A549 (cell line): ENCODE results near the gene IFITM1. TPM values are rescaled to one million over a fixed set of nuclear protein-coding genes. Genes with fewer than 3 reads are reported as not detected.
A peak's percentile ranks its signal among the peaks of the same experiment; 100 is the strongest.

ENCODE experiments used
- ATAC-seq, 2 experiments: fragments of 200-7000 bp in 1 of 2; fragments of >200 bp in 1 of 2; cut with Nextera tagmentation in 1 of 2; cut with Tn5 transposase in 1 of 2; 3 replicates each; pipeline versions ENCODE4 v1.8.0 to v1.9.1; 2018 to 2020; ENCODE audit warnings: mild to moderate bottlenecking in 1 of 2, moderate library complexity in 1 of 2
- CTCF ChIA-PET: fragments of 300-600 bp; sonication (Branson Sonifier 250); formaldehyde crosslinking; extraction: SDS; loops from one replicate; lab custom pipeline; 2021; ENCODE audit warnings: antibody characterized with exemption, inconsistent platforms; lab: Yijun Ruan, JAX
- POLR2A ChIA-PET: fragments of 350-600 bp; formaldehyde crosslinking; extraction: SDS; loops from one replicate; lab custom pipeline; 2021; ENCODE audit warnings: antibody characterized with exemption, inconsistent platforms; lab: Yijun Ruan, JAX
- DNase-seq, 2 experiments: peaks; one replicate each; pipeline versions ENCODE4 v3.0.0 to v3.0.0-alpha.2; 2011 to 2016; ENCODE audit warnings: low read depth in 1 of 2, low spot score in 1 of 2
- FAIRE-seq: peaks from 2 replicates; lab custom pipeline; 2011; peaks lifted over from hg19 to GRCh38; lab: Jason Lieb, UNC
- H3K27ac ChIP-seq, 2 experiments: fragments of >200 bp; sonication (Bioruptor Twin); formaldehyde crosslinking; 3 replicates each; pipeline ENCODE4 v1.5.1; 2016 to 2017
- H3K4me1 ChIP-seq: fragments of >200 bp; sonication (Bioruptor Twin); formaldehyde crosslinking; 3 replicates; pipeline ENCODE4 v1.6.1; 2016
- H3K4me2 ChIP-seq: fragments of >200 bp; sonication (Bioruptor Twin); formaldehyde crosslinking; 3 replicates; pipeline ENCODE4 v1.6.1; 2016
- H3K4me3 ChIP-seq: fragments of >200 bp; sonication (Bioruptor Twin); formaldehyde crosslinking; 3 replicates; pipeline ENCODE4 v1.5.1; 2016
- H3K9me3 ChIP-seq: fragments of >200 bp; sonication (Bioruptor Twin); formaldehyde crosslinking; 3 replicates; pipeline ENCODE4 v1.6.1; 2016
- CBX2 ChIP-seq: fragments of 200-600 bp; sonication (generic); IDR thresholded peaks from 2 replicates; pipeline ENCODE4 v1.6.1; 2016; ENCODE audit warnings: low read depth, mild to moderate bottlenecking, borderline replicate concordance
- CEBPB ChIP-seq, 2 experiments: fragments of >200 bp in 1 of 2; sonication (Bioruptor Twin) in 1 of 2; formaldehyde crosslinking in 1 of 2; IDR thresholded peaks; 2 replicates each; pipeline ENCODE4 v1.6.1; 2012 to 2016
- CHD2 ChIP-seq: fragments of 150-350 bp; IDR thresholded peaks from 2 replicates; pipeline ENCODE4 v1.6.1; 2014; ENCODE audit warnings: low read length; ENCODE audit not compliant: partially characterized antibody
- EHMT2 ChIP-seq: fragments of 200-600 bp; sonication (generic); IDR thresholded peaks from 2 replicates; pipeline ENCODE4 v1.6.1; 2016; ENCODE audit warnings: antibody characterized with exemption, low read depth, mild to moderate bottlenecking, moderate library complexity
- FOSB ChIP-seq: fragments of 250-450 bp; sonication (Bioruptor Pico); IDR thresholded peaks from 2 replicates; pipeline ENCODE4 v1.5.0; 2020; ENCODE audit warnings: mild to moderate bottlenecking, moderate library complexity
- HDAC2 ChIP-seq: fragments of 200-600 bp; sonication (generic); IDR thresholded peaks from 2 replicates; pipeline ENCODE4 v1.6.1; 2016
- HOXB13 ChIP-seq: fragments of 250-450 bp; sonication (Bioruptor Pico); IDR thresholded peaks from 2 replicates; pipeline ENCODE4 v1.5.0; 2020; ENCODE audit warnings: low read depth, mild to moderate bottlenecking, moderate library complexity
- MAFK ChIP-seq: fragments of 450-650 bp; IDR thresholded peaks from 2 replicates; pipeline ENCODE4 v1.6.1; 2014; ENCODE audit not compliant: partially characterized antibody
- NFE2L2 ChIP-seq: fragments of 150-350 bp; conservative IDR thresholded peaks from 2 replicates; pipeline ENCODE4 v1.6.1; 2014; ENCODE audit warnings: low read length
- POLR2A ChIP-seq: IDR thresholded peaks from 2 replicates; pipeline ENCODE4 v1.6.1; 2012; ENCODE audit warnings: mild to moderate bottlenecking, low read length
- RAD21 ChIP-seq, 2 experiments: fragments of >200 bp in 1 of 2; sonication (Bioruptor Twin) in 1 of 2; formaldehyde crosslinking in 1 of 2; IDR thresholded peaks in 1 of 2; conservative IDR thresholded peaks in 1 of 2; 2 replicates in 1 of 2; 3 replicates in 1 of 2; pipeline ENCODE4 v1.6.1; 2012 to 2018; ENCODE audit warnings: inconsistent platforms in 1 of 2
- SREBF2 ChIP-seq: fragments of 450-650 bp; IDR thresholded peaks from 2 replicates; pipeline ENCODE4 v1.6.1; 2014; ENCODE audit warnings: mild to moderate bottlenecking, moderate library complexity
- ZFP36 ChIP-seq: fragments of 450-650 bp; IDR thresholded peaks from 2 replicates; pipeline ENCODE4 v1.6.1; 2014; ENCODE audit warnings: borderline replicate concordance; ENCODE audit not compliant: partially characterized antibody
- ZSCAN20 ChIP-seq: fragments of 250-450 bp; sonication (Bioruptor Pico); IDR thresholded peaks from 2 replicates; pipeline ENCODE4 v1.8.0; 2022; ENCODE audit warnings: mild to moderate bottlenecking, moderate library complexity
- WGBS: methylation state at CpG from one replicate; pipeline ENCODE4 v1.1.6; 2017; ENCODE audit errors: missing lambda C conversion rate; 5-methylcytosine and 5-hydroxymethylcytosine counted together
- polyA plus RNA-seq, 4 experiments: library from polyadenylated mRNA; depleted of rRNA in 3 of 4; stranded (reverse); fragments of >200 nt; fragmentation: RNase III in 1 of 4; extraction: RNeasy Plus Mini Kit Qiagen cat#74134 plus additional on column Dnase treatment in 1 of 4; gene quantifications; 2 replicates in 3 of 4; 3 replicates in 1 of 4; pipeline ENCODE4 v1.2.3, GENCODE V29; 2011 to 2017
- TF ChIP-seq, protein P1 (sequence below): fragments of >200 bp; sonication (Bioruptor Twin); formaldehyde crosslinking; IDR thresholded peaks from 2 replicates; pipeline ENCODE4 v1.6.1; 2016
- TF ChIP-seq, protein P2 (sequence below): fragments of 150-350 bp; IDR thresholded peaks from 2 replicates; pipeline ENCODE4 v1.6.1; 2014; ENCODE audit warnings: low read depth, mild to moderate bottlenecking, low read length
- TF ChIP-seq, protein P3 (sequence below): fragments of 250-450 bp; sonication (Bioruptor Pico); IDR thresholded peaks from 2 replicates; pipeline ENCODE4 v1.5.0; 2020; ENCODE audit warnings: low read depth, mild to moderate bottlenecking, moderate library complexity

The IFITM1 gene
- polyA plus RNA-seq, 2 of the 4 experiments (the other 2 are of a cell fraction) = 0.14 to 1.7 TPM

DNA sequence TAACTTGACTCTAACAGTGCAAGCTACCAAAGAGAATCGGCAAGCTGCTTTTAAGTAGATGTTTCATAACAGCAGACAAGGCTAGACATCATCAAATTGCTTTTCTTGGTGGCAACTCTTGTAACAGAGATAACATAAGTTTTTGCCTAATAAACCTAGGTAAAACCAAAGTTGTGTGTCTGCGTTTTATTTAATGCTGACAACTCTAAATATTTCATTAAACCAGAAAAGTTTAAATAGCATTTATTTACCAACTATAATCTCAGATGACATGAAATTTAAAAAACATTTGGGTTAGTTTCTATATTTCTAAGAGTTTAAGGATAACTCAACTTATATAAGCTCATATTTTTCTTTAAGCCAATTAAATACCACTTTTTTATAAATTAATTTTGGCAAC is 26.1 kb downstream of the IFITM1 start:
- no peak overlapping the region for H3K27ac ChIP-seq
- CTCF ChIA-PET = interaction anchor here (0.8 to 2.4 kb wide), 8 partner anchors 8 to 179 kb away, joined by 3 to 11 read pairs (median 4); no protein-coding TSS in a partner anchor
- DNase-seq = no peak
- TF ChIP-seq MAFK = peak; percentile 66
- TF ChIP-seq RAD21 (conservative IDR thresholded peaks at IDR 0.05 in 1 of 2, IDR thresholded peaks at IDR 0.05 in 1 of 2) = no peak
- TF ChIP-seq, all 56 proteins: peak for 1
- ATAC-seq = no peak
- POLR2A ChIA-PET = interaction anchor here (1.7 kb wide), 1 partner anchor 16 kb away, joined by 9 read pairs; no protein-coding TSS in a partner anchor
- Histone ChIP-seq H3K4me1 (no peaks in the 10 kb centered on the region), H3K9me3 (no peaks in the 10 kb centered on the region), H3K4me3 (no peak overlapping the region), H3K4me2 (no peak overlapping the region)
- FAIRE-seq = no peak
- WGBS = 72% methylated on average over 2 of the region's 2 CpGs

DNA sequence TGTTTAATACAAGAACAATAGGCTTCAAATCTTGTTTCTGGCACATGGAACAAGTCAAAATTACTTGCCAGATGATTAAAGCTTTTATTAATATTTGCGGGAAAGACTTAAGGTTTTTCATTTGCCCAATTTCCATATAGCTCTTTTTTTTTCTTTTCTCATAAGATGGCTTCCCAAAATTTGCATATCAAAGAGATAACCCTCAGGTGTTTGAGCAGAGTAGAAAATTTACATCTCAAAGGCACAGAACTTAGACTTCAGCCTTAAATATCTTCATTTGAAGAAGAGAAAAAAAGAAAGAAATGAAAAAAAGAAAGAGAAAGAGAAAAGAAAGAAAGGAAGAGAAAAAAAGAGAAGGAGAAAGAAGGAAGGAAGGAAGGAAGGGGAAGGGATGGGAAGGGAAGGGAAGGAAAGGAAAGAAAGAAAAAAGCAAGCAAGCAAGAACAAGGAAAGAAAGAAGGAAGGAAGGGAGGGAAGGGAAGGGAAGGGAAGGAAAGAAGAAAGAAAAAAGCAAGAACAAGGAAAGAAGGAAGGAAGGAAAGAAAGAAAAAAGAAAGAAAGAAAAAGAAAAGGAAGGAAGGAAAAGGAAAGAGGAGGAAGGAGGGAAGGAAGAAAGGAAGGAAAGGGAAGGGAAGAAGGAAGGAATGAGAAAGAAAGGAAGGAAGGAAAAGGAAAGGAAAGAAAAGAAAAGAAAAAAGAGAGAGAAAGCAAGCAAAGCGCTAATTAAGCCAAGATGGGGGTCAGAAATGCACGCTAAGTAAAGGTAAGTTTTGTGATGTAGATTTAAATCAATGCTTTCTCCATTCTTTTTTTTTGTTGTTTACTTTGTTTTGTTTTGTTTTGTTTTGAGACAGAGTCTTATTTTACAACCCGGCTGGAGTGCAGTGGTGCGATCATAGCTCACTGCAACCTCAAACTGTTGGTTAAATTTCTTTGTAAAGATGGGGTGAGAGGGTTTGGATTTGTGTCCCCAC is 27.0 kb downstream of the IFITM1 start:
- DNase-seq (no peak), FAIRE-seq (no peak), ATAC-seq (no peak)
- WGBS = 64% methylated on average over 5 of the region's 5 CpGs
- Histone ChIP-seq H3K4me1 (no peaks in the 10 kb centered on the region), H3K4me3 (no peak overlapping the region), H3K4me2 (no peak overlapping the region), H3K27ac (no peak overlapping the region), H3K9me3 (no peaks in the 10 kb centered on the region)
- ChIA-PET POLR2A (interaction anchor here (1.7 kb wide), 1 partner anchor 15 kb away, joined by 9 read pairs; no protein-coding TSS in a partner anchor), CTCF (interaction anchor here (0.9 to 2.4 kb wide), 7 partner anchors 8 to 178 kb away, joined by 3 to 11 read pairs (median 4); no protein-coding TSS in a partner anchor)
- TF ChIP-seq POLR2A = no peak
- TF ChIP-seq FOSB (CRISPR knock-in tag) = no peak
- no peak for TF ChIP-seq HOXB13 (CRISPR knock-in tag)
- TF ChIP-seq, protein P1, sequence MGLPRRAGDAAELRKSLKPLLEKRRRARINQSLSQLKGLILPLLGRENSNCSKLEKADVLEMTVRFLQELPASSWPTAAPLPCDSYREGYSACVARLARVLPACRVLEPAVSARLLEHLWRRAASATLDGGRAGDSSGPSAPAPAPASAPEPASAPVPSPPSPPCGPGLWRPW = no peak
- no peak for TF ChIP-seq SREBF2
- no peak for TF ChIP-seq NFE2L2
- no peak for TF ChIP-seq ZSCAN20 (CRISPR knock-in tag)
- TF ChIP-seq EHMT2 = no peak
- TF ChIP-seq ZFP36 = no peak
- TF ChIP-seq CEBPB (IDR thresholded peaks at IDR 0.05) = no peak
- TF ChIP-seq, protein P2, sequence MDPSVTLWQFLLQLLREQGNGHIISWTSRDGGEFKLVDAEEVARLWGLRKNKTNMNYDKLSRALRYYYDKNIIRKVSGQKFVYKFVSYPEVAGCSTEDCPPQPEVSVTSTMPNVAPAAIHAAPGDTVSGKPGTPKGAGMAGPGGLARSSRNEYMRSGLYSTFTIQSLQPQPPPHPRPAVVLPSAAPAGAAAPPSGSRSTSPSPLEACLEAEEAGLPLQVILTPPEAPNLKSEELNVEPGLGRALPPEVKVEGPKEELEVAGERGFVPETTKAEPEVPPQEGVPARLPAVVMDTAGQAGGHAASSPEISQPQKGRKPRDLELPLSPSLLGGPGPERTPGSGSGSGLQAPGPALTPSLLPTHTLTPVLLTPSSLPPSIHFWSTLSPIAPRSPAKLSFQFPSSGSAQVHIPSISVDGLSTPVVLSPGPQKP = no peak
- TF ChIP-seq, protein P3, sequence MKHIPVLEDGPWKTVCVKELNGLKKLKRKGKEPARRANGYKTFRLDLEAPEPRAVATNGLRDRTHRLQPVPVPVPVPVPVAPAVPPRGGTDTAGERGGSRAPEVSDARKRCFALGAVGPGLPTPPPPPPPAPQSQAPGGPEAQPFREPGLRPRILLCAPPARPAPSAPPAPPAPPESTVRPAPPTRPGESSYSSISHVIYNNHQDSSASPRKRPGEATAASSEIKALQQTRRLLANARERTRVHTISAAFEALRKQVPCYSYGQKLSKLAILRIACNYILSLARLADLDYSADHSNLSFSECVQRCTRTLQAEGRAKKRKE (CRISPR knock-in tag) = no peak
- TF ChIP-seq CHD2 = no peak
- TF ChIP-seq HDAC2 = no peak
- no peak for TF ChIP-seq CBX2
- no peak for TF ChIP-seq MAFK

DNA sequence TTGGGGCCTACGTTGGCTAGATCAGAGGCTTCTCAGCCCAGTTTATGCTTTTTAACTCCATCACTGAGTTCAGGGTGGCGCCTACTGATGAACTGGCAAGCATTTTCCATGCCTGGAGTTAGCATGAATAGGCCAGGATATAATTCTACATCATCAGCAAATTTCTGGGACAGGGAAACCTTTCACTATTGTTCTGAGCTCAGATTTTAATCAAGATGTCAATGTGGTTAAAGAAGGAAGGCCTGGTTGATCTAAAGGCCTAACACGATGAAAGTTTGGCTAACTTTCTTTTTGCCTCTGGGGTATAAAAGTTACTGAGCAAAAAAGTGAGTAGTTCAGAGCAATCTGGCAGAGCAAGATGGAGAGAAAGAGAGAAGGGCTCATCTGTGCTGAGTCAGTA is 28.5 kb downstream of the IFITM1 start:
- Histone ChIP-seq H3K4me1 (no peaks in the 10 kb centered on the region), H3K4me2 (no peak overlapping the region), H3K9me3 (no peaks in the 10 kb centered on the region), H3K4me3 (no peak overlapping the region), H3K27ac (no peak overlapping the region)
- no peak for DNase-seq
- no peak for ATAC-seq
- no peak for FAIRE-seq
- ChIA-PET POLR2A (no interaction called here), CTCF (no interaction called here)
- 89% methylated on average over 3 of the region's 3 CpGs for WGBS
- no peak for TF ChIP-seq CBX2
- TF ChIP-seq MAFK = peak; percentile 84
